ENCODE results near the gene CHCHD6.

DNA sequence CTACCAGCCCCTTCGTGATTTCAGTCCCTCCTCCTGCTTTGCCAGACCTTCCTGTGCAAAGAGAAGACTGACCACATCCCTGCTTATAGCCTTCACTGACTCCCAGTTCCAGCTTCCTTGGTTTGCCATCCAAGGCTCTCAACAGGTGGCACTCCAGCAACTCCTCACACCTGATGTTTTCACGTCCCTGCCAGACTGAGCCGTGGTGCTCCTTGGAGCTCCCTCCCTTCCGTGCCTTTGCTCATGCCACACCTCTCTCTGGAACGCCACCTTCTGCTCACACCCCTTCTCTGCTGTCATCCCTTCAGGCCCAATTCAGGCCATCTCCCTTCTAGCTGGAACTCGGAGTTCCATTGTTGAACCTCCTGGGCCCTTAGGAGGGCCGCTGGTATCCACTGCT lies 12.0 kb downstream of the CHCHD6 start:
- TF ChIP-seq, protein P1, sequence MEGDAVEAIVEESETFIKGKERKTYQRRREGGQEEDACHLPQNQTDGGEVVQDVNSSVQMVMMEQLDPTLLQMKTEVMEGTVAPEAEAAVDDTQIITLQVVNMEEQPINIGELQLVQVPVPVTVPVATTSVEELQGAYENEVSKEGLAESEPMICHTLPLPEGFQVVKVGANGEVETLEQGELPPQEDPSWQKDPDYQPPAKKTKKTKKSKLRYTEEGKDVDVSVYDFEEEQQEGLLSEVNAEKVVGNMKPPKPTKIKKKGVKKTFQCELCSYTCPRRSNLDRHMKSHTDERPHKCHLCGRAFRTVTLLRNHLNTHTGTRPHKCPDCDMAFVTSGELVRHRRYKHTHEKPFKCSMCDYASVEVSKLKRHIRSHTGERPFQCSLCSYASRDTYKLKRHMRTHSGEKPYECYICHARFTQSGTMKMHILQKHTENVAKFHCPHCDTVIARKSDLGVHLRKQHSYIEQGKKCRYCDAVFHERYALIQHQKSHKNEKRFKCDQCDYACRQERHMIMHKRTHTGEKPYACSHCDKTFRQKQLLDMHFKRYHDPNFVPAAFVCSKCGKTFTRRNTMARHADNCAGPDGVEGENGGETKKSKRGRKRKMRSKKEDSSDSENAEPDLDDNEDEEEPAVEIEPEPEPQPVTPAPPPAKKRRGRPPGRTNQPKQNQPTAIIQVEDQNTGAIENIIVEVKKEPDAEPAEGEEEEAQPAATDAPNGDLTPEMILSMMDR (IDR thresholded peaks at IDR 0.05), result no peak
- no peak for TF ChIP-seq EP300 (IDR thresholded peaks at IDR 0.05)
- no peak for TF ChIP-seq POLR2A (IDR thresholded peaks at IDR 0.05)
